Karpas-422 (cell line): Measurements from ENCODE around the gene GFRA1. TPM values are rescaled to one million over a fixed set of nuclear protein-coding genes. Genes with fewer than 3 reads are reported as not detected.

Experiments
- DNase-seq: peaks from one replicate; pipeline ENCODE4 v3.0.0-alpha.2; 2015
- H2AFZ ChIP-seq: fragments of 200-600 bp; sonication (generic); 2 replicates; pipeline ENCODE4 v1.6.1; 2014; ENCODE audit warnings: antibody characterized with exemption, low read length, mixed read lengths
- H3K27ac ChIP-seq: fragments of 200-600 bp; sonication (generic); 2 replicates; pipeline ENCODE4 v1.5.1; 2014; ENCODE audit warnings: mild to moderate bottlenecking, low read length, moderate library complexity
- H3K27me3 ChIP-seq: fragments of 200-600 bp; sonication (generic); 2 replicates; pipeline ENCODE4 v1.6.1; 2014; ENCODE audit warnings: low read length, mixed read lengths
- H3K36me3 ChIP-seq: fragments of 200-600 bp; sonication (generic); 2 replicates; pipeline ENCODE4 v1.6.1; 2014; ENCODE audit warnings: low read length, mixed read lengths; ENCODE audit not compliant: insufficient read depth
- H3K4me1 ChIP-seq: fragments of 200-600 bp; sonication (generic); 2 replicates; pipeline ENCODE4 v1.6.1; 2014; ENCODE audit warnings: mild to moderate bottlenecking, low read length, mixed read lengths
- H3K4me2 ChIP-seq: fragments of 200-600 bp; sonication (generic); 2 replicates; pipeline ENCODE4 v1.6.1; 2014; ENCODE audit warnings: low read length, low read depth, mild to moderate bottlenecking; ENCODE audit not compliant: poor library complexity, severe bottlenecking
- H3K4me3 ChIP-seq: fragments of 200-600 bp; sonication (generic); 2 replicates; pipeline ENCODE4 v1.5.1; 2014; ENCODE audit warnings: mild to moderate bottlenecking, antibody characterized with exemption, low read length, mixed read lengths
- H3K79me2 ChIP-seq: fragments of 200-600 bp; sonication (generic); 2 replicates; pipeline ENCODE4 v1.6.1; 2014; ENCODE audit warnings: mild to moderate bottlenecking, low read length, mixed read lengths
- H3K9ac ChIP-seq: fragments of 200-600 bp; sonication (generic); 2 replicates; pipeline ENCODE4 v1.6.0; 2014; ENCODE audit warnings: low read length
- H3K9me2 ChIP-seq: fragments of 200-600 bp; sonication (generic), shearing (Covaris generic); replicated peaks from 2 replicates; pipeline ENCODE4 v1.6.0; 2014; ENCODE audit warnings: mild to moderate bottlenecking, low read length, moderate library complexity; ENCODE audit not compliant: insufficient read depth
- H3K9me3 ChIP-seq: fragments of 300-700, 200-600 bp; sonication (generic); 2 replicates; pipeline ENCODE4 v1.6.1; 2014; ENCODE audit warnings: low read length, mixed read lengths
- H4K20me1 ChIP-seq: fragments of 200-600 bp; sonication (generic); 2 replicates; pipeline ENCODE4 v1.6.1; 2014; ENCODE audit warnings: mild to moderate bottlenecking, antibody characterized with exemption, low read length, low read depth; ENCODE audit not compliant: insufficient read depth
- total RNA-seq: library from RNA; depleted of rRNA; stranded (reverse); fragments of >200 nt; shearing (Covaris generic); gene quantifications from 2 replicates; pipeline ENCODE4 v1.2.3, GENCODE V29; 2014; ENCODE audit warnings: low replicate concordance

GFRA1 gene
- total RNA-seq, 1 experiment from 2014 or later: not detected

GRCh38 chr10:116120688-116121455, 152.1 kb downstream of the GFRA1 start:
- no peak overlapping the region for H3K27ac ChIP-seq
- no peak overlapping the region for H3K4me2 ChIP-seq
- no peaks in the 10 kb centered on the region for H3K9me2 ChIP-seq
- H2AFZ ChIP-seq: no peak overlapping the region
- H3K9ac ChIP-seq: no peak overlapping the region
- no peaks in the 10 kb centered on the region for H3K4me1 ChIP-seq
- no peak overlapping the region for H3K4me3 ChIP-seq
- H3K27me3 ChIP-seq: no peaks in the 10 kb centered on the region
- no peaks in the 10 kb centered on the region for H3K36me3 ChIP-seq
- DNase-seq: peak; percentile 53
- no peaks in the 10 kb centered on the region for H3K9me3 ChIP-seq
- H3K79me2 ChIP-seq: no peaks in the 10 kb centered on the region
- no peaks in the 10 kb centered on the region for H4K20me1 ChIP-seq

GRCh38 chr10:116118847-116119246, 154.2 kb downstream of the GFRA1 start:
- H3K4me2 ChIP-seq: no peak overlapping the region
- no peak overlapping the region for H3K27ac ChIP-seq
- H3K9me3 ChIP-seq: no peaks in the 10 kb centered on the region
- H3K9me2 ChIP-seq: no peaks in the 10 kb centered on the region
- H3K36me3 ChIP-seq: no peaks in the 10 kb centered on the region
- H3K27me3 ChIP-seq: no peaks in the 10 kb centered on the region
- H3K9ac ChIP-seq: no peak overlapping the region
- H3K4me3 ChIP-seq: no peak overlapping the region
- no peaks in the 10 kb centered on the region for H3K79me2 ChIP-seq
- H4K20me1 ChIP-seq: no peaks in the 10 kb centered on the region
- H3K4me1 ChIP-seq: no peaks in the 10 kb centered on the region
- H2AFZ ChIP-seq: no peak overlapping the region
- DNase-seq: no peak

- no peaks in the 10 kb centered on the region for H3K79me2 ChIP-seq
- H4K20me1 ChIP-seq: no peaks in the 10 kb centered on the region
These were observed 157.2 kb downstream of the GFRA1 start for GRCh38 chr10:116115797-116116196.

GRCh38 chr10:116115036-116115641, 157.9 kb downstream of the GFRA1 start:
- Histone ChIP-seq H2AFZ (no peak overlapping the region), H3K4me1 (no peaks in the 10 kb centered on the region), H3K4me2 (no peak overlapping the region), H3K9ac (no peak overlapping the region), H3K9me2 (no peaks in the 10 kb centered on the region), H3K79me2 (no peaks in the 10 kb centered on the region), H3K27me3 (no peaks in the 10 kb centered on the region), H3K4me3 (no peak overlapping the region), H3K36me3 (no peaks in the 10 kb centered on the region), H3K27ac (no peak overlapping the region), H3K9me3 (no peaks in the 10 kb centered on the region), H4K20me1 (no peaks in the 10 kb centered on the region)
- DNase-seq: no peak

More at GRCh38 chr10:116115797-116116196, 157.2 kb downstream of the GFRA1 start:
- no peak for DNase-seq
- Histone ChIP-seq H3K9ac (no peak overlapping the region), H3K4me1 (no peaks in the 10 kb centered on the region), H3K27me3 (no peaks in the 10 kb centered on the region), H2AFZ (no peak overlapping the region), H3K36me3 (no peaks in the 10 kb centered on the region), H3K9me2 (no peaks in the 10 kb centered on the region), H3K4me3 (no peak overlapping the region), H3K9me3 (no peaks in the 10 kb centered on the region), H3K27ac (no peak overlapping the region), H3K4me2 (no peak overlapping the region)

- Histone ChIP-seq H2AFZ (no peak overlapping the region), H3K9ac (no peak overlapping the region), H4K20me1 (no peaks in the 10 kb centered on the region), H3K4me1 (no peaks in the 10 kb centered on the region), H3K27me3 (no peaks in the 10 kb centered on the region), H3K79me2 (no peaks in the 10 kb centered on the region), H3K4me2 (no peak overlapping the region), H3K4me3 (no peak overlapping the region), H3K27ac (no peak overlapping the region), H3K36me3 (no peaks in the 10 kb centered on the region), H3K9me3 (no peaks in the 10 kb centered on the region), H3K9me2 (no peaks in the 10 kb centered on the region)
- no peak for DNase-seq
These were observed 159.1 kb downstream of the GFRA1 start for GRCh38 chr10:116113721-116114501.

GRCh38 chr10:116112232-116113231, 160.5 kb downstream of the GFRA1 start:
- H4K20me1 ChIP-seq: no peaks in the 10 kb centered on the region
- no peak for DNase-seq

GRCh38 chr10:116111483-116112095, 161.4 kb downstream of the GFRA1 start:
- H4K20me1 ChIP-seq: no peaks in the 10 kb centered on the region
- no peak overlapping the region for H3K4me2 ChIP-seq
- H3K27ac ChIP-seq: no peak overlapping the region
- H3K9me3 ChIP-seq: no peaks in the 10 kb centered on the region
- no peaks in the 10 kb centered on the region for H3K79me2 ChIP-seq
- no peak for DNase-seq
- no peaks in the 10 kb centered on the region for H3K9me2 ChIP-seq
- no peak overlapping the region for H3K4me3 ChIP-seq
- H3K9ac ChIP-seq: no peak overlapping the region
- no peaks in the 10 kb centered on the region; the same call in 1 of the 2 replicates for H3K27me3 ChIP-seq
- H2AFZ ChIP-seq: no peak overlapping the region
- no peaks in the 10 kb centered on the region for H3K4me1 ChIP-seq
- no peaks in the 10 kb centered on the region for H3K36me3 ChIP-seq

More at GRCh38 chr10:116112232-116113231, 160.5 kb downstream of the GFRA1 start:
- Histone ChIP-seq H3K4me3 (no peak overlapping the region), H3K9me3 (no peaks in the 10 kb centered on the region), H3K9me2 (no peaks in the 10 kb centered on the region), H2AFZ (no peak overlapping the region), H3K27me3 (no peaks in the 10 kb centered on the region; the same call in 1 of the 2 replicates), H3K79me2 (no peaks in the 10 kb centered on the region), H3K36me3 (no peaks in the 10 kb centered on the region), H3K9ac (no peak overlapping the region), H3K4me2 (no peak overlapping the region), H3K27ac (no peak overlapping the region), H3K4me1 (no peaks in the 10 kb centered on the region)
